NCI-H446 treated with DMSO at 0.1 percent for 48 hours (cell line): ENCODE data around the gene DENND2C.

Experiments
- DNase-seq: peaks from one replicate; lab custom pipeline; 2025; lab: John Stamatoyannopoulos, UW

The DENND2C gene

GRCh38 chr1:114669562-114670082 lies at the start of gene DENND2C:
Gene DENND2C (minus strand): TSS chr1:114670049. CDS start chr1:114625984, 44,065 bp downstream.
- no peak for DNase-seq

GRCh38 chr1:114719424-114719787 lies 49.6 kb upstream of the DENND2C start:
- DNase-seq = no peak

GRCh38 chr1:114718661-114719423 lies 49.0 kb upstream of the DENND2C start:
- DNase-seq = no peak

- DNase-seq = peak; percentile 61
Measured at GRCh38 chr1:114716304-114717170, 46.7 kb upstream of the DENND2C start, which contains the start of gene NRAS. Gene NRAS (minus strand): TSS chr1:114716771. CDS start chr1:114716160, 611 bp downstream.

GRCh38 chr1:114715952-114716303 lies 46.1 kb upstream of the DENND2C start:
- no peak for DNase-seq

GRCh38 chr1:114712977-114713376 lies 43.1 kb upstream of the DENND2C start:
- DNase-seq = no peak

GRCh38 chr1:114710360-114710759 lies 40.5 kb upstream of the DENND2C start:
- DNase-seq = no peak

GRCh38 chr1:114707604-114708003 lies 37.8 kb upstream of the DENND2C start:
- no peak for DNase-seq

- DNase-seq = no peak
Measured at GRCh38 chr1:114703242-114703641, 33.4 kb upstream of the DENND2C start.

GRCh38 chr1:114702737-114703136 lies 32.9 kb upstream of the DENND2C start:
- DNase-seq = no peak

- DNase-seq = no peak
Measured at GRCh38 chr1:114701931-114702330, 32.1 kb upstream of the DENND2C start.

- DNase-seq = no peak
Measured at GRCh38 chr1:114700036-114700600, 30.3 kb upstream of the DENND2C start.

- DNase-seq = no peak
Measured at GRCh38 chr1:114696810-114697209, 27.0 kb upstream of the DENND2C start.

GRCh38 chr1:114695430-114696058 lies 25.7 kb upstream of the DENND2C start, which contains the start of gene AMPD1:
Gene AMPD1 (minus strand): TSS chr1:114695546. CDS start chr1:114695471, 75 bp downstream.
- DNase-seq = no peak

GRCh38 chr1:114694540-114695310 lies 24.9 kb upstream of the DENND2C start:
- DNase-seq = no peak

- no peak for DNase-seq
Measured at GRCh38 chr1:114692947-114693346, 23.1 kb upstream of the DENND2C start.

GRCh38 chr1:114691061-114691460 lies 21.2 kb upstream of the DENND2C start:
- no peak for DNase-seq

- DNase-seq = no peak
Measured at GRCh38 chr1:114690148-114690547, 20.3 kb upstream of the DENND2C start.

- DNase-seq = no peak
Measured at GRCh38 chr1:114688526-114688925, 18.7 kb upstream of the DENND2C start.

- no peak for DNase-seq
Measured at GRCh38 chr1:114685851-114686250, 16.0 kb upstream of the DENND2C start.

GRCh38 chr1:114677691-114678090 lies 7.8 kb upstream of the DENND2C start:
- no peak for DNase-seq
